Progenitor cell of endocrine pancreas (in vitro differentiated cells): ENCODE measurements around the gene DHX8. TPM values are rescaled to one million over a fixed set of nuclear protein-coding genes. Genes with fewer than 3 reads are reported as not detected.

Source experiments
- DNase-seq: peaks from one replicate; pipeline ENCODE4 v3.0.0; 2021; ENCODE audit warnings: low spot score; ENCODE audit not compliant: unreplicated experiment
- H3K27ac Mint-ChIP-seq: 2 replicates; pipeline ENCODE4 v1.8.0; 2021; ENCODE audit warnings: mild to moderate bottlenecking, moderate library complexity, mixed read lengths
- H3K27me3 Mint-ChIP-seq: 2 replicates; pipeline ENCODE4 v1.8.0; 2021; ENCODE audit warnings: mixed read lengths
- H3K36me3 Mint-ChIP-seq: 2 replicates; pipeline ENCODE4 v1.8.0; 2022; ENCODE audit warnings: mixed read lengths; ENCODE audit not compliant: insufficient read depth
- H3K4me1 Mint-ChIP-seq: 2 replicates; pipeline ENCODE4 v1.8.0; 2021; ENCODE audit warnings: low read depth, mixed read lengths
- H3K4me3 Mint-ChIP-seq: 2 replicates; pipeline ENCODE4 v1.8.0; 2021; ENCODE audit warnings: low read depth, mild to moderate bottlenecking, moderate library complexity, mixed read lengths
- H3K9me3 Mint-ChIP-seq: 2 replicates; pipeline ENCODE4 v1.8.0; 2021; ENCODE audit warnings: low read depth, mixed read lengths
- total RNA-seq: library from RNA; stranded (reverse); gene quantifications from 2 replicates; pipeline ENCODE4 v1.2.1, GENCODE V29; 2021
- TF ChIP-seq, protein P1 (sequence below): fragments of 200-600 bp; sonication (generic); IDR thresholded peaks from one replicate; pipeline ENCODE4 v1.5.0; 2021; ENCODE audit warnings: antibody characterized with exemption, mild to moderate bottlenecking; ENCODE audit not compliant: unreplicated experiment

DHX8 gene
- total RNA-seq, 1 donor from 2014 or later, result 55.2 TPM

DNA sequence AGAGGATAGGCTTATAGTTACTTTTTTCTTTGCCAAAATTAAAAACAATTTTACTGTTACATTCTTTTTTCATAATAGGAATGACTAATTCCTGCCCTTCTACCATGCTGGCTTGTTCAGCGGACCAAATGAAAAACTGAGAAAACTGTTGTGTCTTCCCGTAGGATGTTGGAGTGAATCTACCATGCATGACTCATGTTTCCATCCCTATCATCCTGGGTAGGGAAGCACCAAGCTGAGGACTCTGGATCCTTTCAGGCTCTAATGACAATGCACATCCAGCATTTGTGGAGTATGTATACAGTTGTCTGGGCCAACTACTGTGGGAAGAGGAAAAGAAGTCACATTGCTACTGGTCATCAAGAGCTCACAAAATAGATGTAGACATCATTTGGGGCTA lies 41.1 kb upstream of the DHX8 start:
- no peak for DNase-seq
- Mint-ChIP-seq H3K4me1 (peaks cover 10% of the 10 kb centered on the region), H3K27ac (no peak overlapping the region), H3K4me3 (no peak overlapping the region), H3K9me3 (no peaks in the 10 kb centered on the region), H3K27me3 (no peaks in the 10 kb centered on the region), H3K36me3 (no peaks in the 10 kb centered on the region)
- TF ChIP-seq, protein P1, sequence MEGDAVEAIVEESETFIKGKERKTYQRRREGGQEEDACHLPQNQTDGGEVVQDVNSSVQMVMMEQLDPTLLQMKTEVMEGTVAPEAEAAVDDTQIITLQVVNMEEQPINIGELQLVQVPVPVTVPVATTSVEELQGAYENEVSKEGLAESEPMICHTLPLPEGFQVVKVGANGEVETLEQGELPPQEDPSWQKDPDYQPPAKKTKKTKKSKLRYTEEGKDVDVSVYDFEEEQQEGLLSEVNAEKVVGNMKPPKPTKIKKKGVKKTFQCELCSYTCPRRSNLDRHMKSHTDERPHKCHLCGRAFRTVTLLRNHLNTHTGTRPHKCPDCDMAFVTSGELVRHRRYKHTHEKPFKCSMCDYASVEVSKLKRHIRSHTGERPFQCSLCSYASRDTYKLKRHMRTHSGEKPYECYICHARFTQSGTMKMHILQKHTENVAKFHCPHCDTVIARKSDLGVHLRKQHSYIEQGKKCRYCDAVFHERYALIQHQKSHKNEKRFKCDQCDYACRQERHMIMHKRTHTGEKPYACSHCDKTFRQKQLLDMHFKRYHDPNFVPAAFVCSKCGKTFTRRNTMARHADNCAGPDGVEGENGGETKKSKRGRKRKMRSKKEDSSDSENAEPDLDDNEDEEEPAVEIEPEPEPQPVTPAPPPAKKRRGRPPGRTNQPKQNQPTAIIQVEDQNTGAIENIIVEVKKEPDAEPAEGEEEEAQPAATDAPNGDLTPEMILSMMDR, result no peak

DNA sequence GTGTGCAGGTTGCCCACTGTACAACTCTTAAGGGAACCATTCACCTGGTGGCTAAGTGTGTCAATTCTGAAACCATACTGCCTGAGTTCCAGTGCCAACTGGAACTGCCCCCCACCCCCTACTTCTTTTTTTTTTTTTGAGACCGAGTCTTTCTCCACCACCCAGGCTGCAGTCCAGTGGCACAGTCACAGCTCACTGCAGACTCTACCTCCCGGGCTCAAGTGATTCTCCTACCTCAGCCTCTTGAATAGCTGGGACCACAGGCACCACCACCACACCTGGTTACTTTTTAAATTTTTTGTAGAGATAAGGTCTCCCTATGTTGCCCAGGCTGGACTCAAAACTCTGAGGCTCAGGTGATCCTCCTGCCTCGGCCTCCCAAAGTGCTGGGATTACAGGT lies 40.4 kb upstream of the DHX8 start:
- Mint-ChIP-seq H3K9me3 (no peaks in the 10 kb centered on the region), H3K4me3 (no peak overlapping the region), H3K27me3 (no peaks in the 10 kb centered on the region), H3K27ac (no peak overlapping the region), H3K36me3 (no peaks in the 10 kb centered on the region), H3K4me1 (peaks cover 10% of the 10 kb centered on the region)
- TF ChIP-seq, protein P1, result no peak
- DNase-seq, result no peak

DNA sequence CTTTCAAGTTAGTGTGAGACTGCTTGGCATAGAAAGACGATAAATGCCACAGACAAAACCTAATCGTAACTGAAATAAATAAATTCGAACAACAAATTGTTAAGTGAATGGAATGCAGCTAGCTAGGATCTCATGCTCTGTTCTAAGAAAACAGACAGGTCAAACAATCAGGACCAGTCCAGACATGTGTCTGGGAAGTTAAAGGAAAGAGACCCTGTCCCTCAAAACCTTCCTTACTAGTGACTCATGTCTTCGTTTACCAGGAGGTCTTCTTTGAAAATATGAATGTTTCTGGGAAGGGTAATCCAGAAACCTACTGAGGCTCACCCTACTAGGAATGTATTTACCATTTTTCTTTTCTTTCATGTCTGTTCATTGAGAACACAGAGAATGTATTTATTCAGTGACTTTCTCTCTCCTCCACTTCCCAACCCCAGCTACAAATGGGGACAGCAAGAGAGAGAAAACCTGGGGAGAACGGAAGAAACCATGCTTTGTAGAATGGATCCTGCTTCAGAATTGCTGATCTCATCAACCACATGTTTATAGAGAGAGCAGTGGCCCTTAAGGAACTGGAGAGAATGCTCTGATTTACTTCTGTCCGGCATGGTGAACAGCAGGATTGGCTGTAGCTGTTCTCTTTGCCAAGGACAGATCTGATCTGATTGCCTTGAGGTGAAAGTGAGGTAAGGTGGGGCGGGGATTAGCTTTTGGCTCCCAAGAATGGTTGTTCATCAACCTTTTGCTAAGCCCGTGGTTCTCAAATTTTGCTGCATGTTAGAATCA lies 39.4 kb upstream of the DHX8 start:
- Mint-ChIP-seq H3K36me3 (no peaks in the 10 kb centered on the region), H3K9me3 (no peaks in the 10 kb centered on the region), H3K27ac (no peak overlapping the region), H3K27me3 (no peaks in the 10 kb centered on the region), H3K4me1 (peaks cover 11% of the 10 kb centered on the region), H3K4me3 (no peak overlapping the region)
- TF ChIP-seq, protein P1, result no peak
- DNase-seq, result no peak

DNA sequence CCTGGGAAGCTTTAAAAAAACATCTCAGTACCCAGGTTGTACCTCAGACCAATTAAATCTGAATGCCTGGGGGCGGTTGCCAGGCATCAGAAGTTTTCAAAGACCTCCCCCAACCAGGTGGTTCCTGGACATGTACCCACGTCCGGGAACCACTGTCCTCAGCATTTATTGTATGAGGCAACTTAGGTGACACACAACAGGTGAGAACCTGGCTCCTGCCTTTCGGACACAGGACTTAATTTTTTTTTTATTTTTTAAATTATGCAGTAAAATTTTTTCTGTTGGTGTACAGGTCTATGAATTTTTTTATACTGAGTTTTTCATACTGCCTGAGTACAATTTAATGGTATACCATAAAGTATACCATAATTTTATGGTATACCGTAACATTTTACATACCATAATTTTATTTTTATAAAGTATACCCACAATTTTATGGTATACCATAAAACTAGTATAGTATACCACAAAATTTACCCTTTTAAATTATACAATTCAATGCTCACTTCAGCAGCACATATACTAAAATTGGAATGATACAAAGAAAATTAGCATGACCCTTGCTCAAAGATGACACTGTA lies 38.7 kb upstream of the DHX8 start:
- TF ChIP-seq, protein P1, result no peak
- no peak for DNase-seq
- no peak overlapping the region for H3K4me3 Mint-ChIP-seq
- no peak overlapping the region for H3K27ac Mint-ChIP-seq
- H3K9me3 Mint-ChIP-seq, result no peaks in the 10 kb centered on the region
- peaks cover 17% of the 10 kb centered on the region for H3K4me1 Mint-ChIP-seq
- no peaks in the 10 kb centered on the region for H3K36me3 Mint-ChIP-seq
- no peaks in the 10 kb centered on the region for H3K27me3 Mint-ChIP-seq

DNA sequence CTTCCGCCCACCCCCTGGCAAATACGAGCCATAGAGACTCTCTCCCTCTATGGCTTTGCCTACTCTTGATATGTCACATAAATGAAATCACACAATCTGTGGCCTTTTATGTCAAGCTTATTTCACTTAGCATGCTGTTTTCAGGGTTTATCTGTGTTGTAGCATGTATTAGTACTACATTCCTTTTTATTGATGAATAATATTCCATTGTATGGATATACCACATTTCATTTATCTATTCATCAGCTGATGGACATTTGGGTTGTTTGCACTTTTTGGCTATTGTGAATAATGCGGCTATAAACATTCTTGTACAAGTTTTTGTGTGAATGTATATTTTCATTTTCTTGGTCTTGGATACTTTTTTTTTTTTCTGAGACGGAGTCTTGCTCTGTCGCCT lies 37.0 kb upstream of the DHX8 start:
- no peak for DNase-seq
- H3K4me3 Mint-ChIP-seq, result no peak overlapping the region
- peaks cover 3% of the 10 kb centered on the region for H3K36me3 Mint-ChIP-seq
- H3K27me3 Mint-ChIP-seq, result no peaks in the 10 kb centered on the region
- H3K9me3 Mint-ChIP-seq, result no peaks in the 10 kb centered on the region
- peaks cover 17% of the 10 kb centered on the region for H3K4me1 Mint-ChIP-seq
- TF ChIP-seq, protein P1, result no peak
- no peak overlapping the region for H3K27ac Mint-ChIP-seq
